Neural progenitor cell (in vitro differentiated cells): Measurements from ENCODE around the gene PPP1CC.

Experiments
- CTCF ChIP-seq: fragments of 200-600 bp; sonication (generic); IDR thresholded peaks from 2 replicates; pipeline ENCODE4 v1.5.1; 2017; ENCODE audit warnings: antibody characterized with exemption, mild to moderate bottlenecking
- EZH2 ChIP-seq: fragments of 200-600 bp; sonication (generic); IDR thresholded peaks from 2 replicates; pipeline ENCODE4 v1.6.1; 2017; ENCODE audit warnings: antibody characterized with exemption, mild to moderate bottlenecking, moderate library complexity

DNA sequence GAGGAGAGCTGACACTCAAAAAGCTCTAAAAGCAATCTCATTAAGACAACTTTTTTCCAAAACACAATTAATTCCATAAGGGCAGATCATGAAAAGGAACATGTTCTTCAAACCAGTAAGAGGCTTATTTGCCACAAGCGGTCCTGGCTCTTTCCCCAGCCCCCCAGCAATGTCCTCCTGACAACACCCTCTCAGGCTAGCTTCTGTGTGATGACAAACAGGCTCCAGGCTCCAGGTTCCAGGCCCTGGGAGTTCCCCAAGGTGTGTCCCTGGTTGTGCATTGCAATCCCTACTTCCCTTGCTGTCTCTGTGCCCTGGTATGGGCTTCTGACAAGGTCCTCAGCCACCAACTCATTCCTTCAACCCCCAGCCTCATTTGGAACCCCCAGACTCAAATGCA, 62.7 kb downstream of the PPP1CC start:
- TF ChIP-seq CTCF (no peak), EZH2 (no peak)
